HG02981 (cell line): Measurements from ENCODE around the gene FCRL3.

ENCODE experiments used
- ATAC-seq: cut with Tn5 transposase; IDR thresholded peaks from one replicate; pipeline ENCODE4 v1.9.1; 2021; ENCODE audit warnings: mild to moderate bottlenecking, moderate library complexity; ENCODE audit not compliant: unreplicated experiment

Gene FCRL3

GRCh38 chr1:157691285-157691920 lies 9.2 kb downstream of the FCRL3 start:
- ATAC-seq: no peak

- ATAC-seq: no peak
Measured at GRCh38 chr1:157682710-157683437, 17.7 kb downstream of the FCRL3 start.

- ATAC-seq: no peak
Measured at GRCh38 chr1:157678721-157679120, 21.8 kb downstream of the FCRL3 start.

GRCh38 chr1:157673008-157673407 lies 27.6 kb downstream of the FCRL3 start:
- no peak for ATAC-seq

- ATAC-seq: no peak
Measured at GRCh38 chr1:157671895-157672294, 28.7 kb downstream of the FCRL3 start.

- no peak for ATAC-seq
Measured at GRCh38 chr1:157659576-157660247, 40.9 kb downstream of the FCRL3 start.

GRCh38 chr1:157658571-157658970 lies 42.0 kb downstream of the FCRL3 start:
- ATAC-seq: no peak

GRCh38 chr1:157653494-157653873 lies 47.1 kb downstream of the FCRL3 start:
- no peak for ATAC-seq

- peak; percentile 95 for ATAC-seq
Measured at GRCh38 chr1:157652859-157653493, 47.6 kb downstream of the FCRL3 start.

GRCh38 chr1:157648317-157648716 lies 52.3 kb downstream of the FCRL3 start:
- ATAC-seq: no peak

- no peak for ATAC-seq
Measured at GRCh38 chr1:157646144-157646543, 54.4 kb downstream of the FCRL3 start.

GRCh38 chr1:157641177-157641576 lies 59.4 kb downstream of the FCRL3 start:
- no peak for ATAC-seq

GRCh38 chr1:157639800-157640199 lies 60.8 kb downstream of the FCRL3 start:
- ATAC-seq: no peak

- no peak for ATAC-seq
Measured at GRCh38 chr1:157628773-157629172, 71.8 kb downstream of the FCRL3 start.
